ENCODE results near the gene HCN4.

DNA sequence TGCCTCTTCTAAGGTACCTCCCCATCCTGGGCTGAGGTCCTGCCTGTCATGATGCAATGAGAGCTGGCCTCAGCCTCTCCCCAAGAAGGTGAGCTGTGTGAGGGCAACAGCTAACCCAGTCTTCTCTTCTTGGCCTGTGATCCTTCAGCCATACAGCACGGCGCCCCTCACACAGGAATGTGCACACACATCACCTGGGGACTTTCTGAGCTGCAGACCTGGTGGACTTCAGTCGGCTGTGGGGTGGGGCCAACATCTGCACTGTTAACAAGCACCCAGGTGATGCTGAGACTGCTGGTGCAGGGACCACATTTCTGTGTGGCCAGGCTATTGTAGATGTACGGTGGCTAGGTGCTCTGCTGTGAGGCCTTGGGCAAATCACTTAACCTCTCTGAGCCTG is 14.5 kb downstream of the HCN4 start:
- TF ChIP-seq POLR2A (IDR thresholded peaks at IDR 0.05; ENCODE audit: low read depth, low read length), result no peak
- no peak for TF ChIP-seq EZH2 (IDR thresholded peaks at IDR 0.05; ENCODE audit: borderline replicate concordance, low read depth, low read length, severe bottlenecking)
- TF ChIP-seq, protein P1, sequence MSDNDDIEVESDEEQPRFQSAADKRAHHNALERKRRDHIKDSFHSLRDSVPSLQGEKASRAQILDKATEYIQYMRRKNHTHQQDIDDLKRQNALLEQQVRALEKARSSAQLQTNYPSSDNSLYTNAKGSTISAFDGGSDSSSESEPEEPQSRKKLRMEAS (IDR thresholded peaks at IDR 0.05; ENCODE audit: insufficient read depth, insufficient read length), result no peak
- TF ChIP-seq, protein P2, sequence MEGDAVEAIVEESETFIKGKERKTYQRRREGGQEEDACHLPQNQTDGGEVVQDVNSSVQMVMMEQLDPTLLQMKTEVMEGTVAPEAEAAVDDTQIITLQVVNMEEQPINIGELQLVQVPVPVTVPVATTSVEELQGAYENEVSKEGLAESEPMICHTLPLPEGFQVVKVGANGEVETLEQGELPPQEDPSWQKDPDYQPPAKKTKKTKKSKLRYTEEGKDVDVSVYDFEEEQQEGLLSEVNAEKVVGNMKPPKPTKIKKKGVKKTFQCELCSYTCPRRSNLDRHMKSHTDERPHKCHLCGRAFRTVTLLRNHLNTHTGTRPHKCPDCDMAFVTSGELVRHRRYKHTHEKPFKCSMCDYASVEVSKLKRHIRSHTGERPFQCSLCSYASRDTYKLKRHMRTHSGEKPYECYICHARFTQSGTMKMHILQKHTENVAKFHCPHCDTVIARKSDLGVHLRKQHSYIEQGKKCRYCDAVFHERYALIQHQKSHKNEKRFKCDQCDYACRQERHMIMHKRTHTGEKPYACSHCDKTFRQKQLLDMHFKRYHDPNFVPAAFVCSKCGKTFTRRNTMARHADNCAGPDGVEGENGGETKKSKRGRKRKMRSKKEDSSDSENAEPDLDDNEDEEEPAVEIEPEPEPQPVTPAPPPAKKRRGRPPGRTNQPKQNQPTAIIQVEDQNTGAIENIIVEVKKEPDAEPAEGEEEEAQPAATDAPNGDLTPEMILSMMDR (IDR thresholded peaks at IDR 0.05; ENCODE audit: extremely low read depth in 1 of 2, insufficient read depth in 1 of 2, low read depth in 1 of 2, low read length in 2 of 2), result no peak
- no peak for TF ChIP-seq POLR2AphosphoS5 (IDR thresholded peaks at IDR 0.05; ENCODE audit: insufficient read depth, low read depth, low read length)
- no peak for TF ChIP-seq MYC (IDR thresholded peaks at IDR 0.05; ENCODE audit: low read depth, low read length)
- no peak for TF ChIP-seq FOS (IDR thresholded peaks at IDR 0.05; ENCODE audit: borderline replicate concordance, insufficient read depth, low read length)
- no peak for TF ChIP-seq JUN (IDR thresholded peaks at IDR 0.05; ENCODE audit: borderline replicate concordance, insufficient read depth, insufficient read length, low read depth)
- no peak for TF ChIP-seq GATA2 (IDR thresholded peaks at IDR 0.05; ENCODE audit: insufficient read depth, insufficient read length, low read depth, low read length)

All from endothelial cell of umbilical vein (primary cell).